ENCODE data around the gene VTI1A. TPM values are rescaled to one million over a fixed set of nuclear protein-coding genes. Genes with fewer than 3 reads are reported as not detected.

Gene VTI1A
- total and polyA plus RNA-seq, 2 of the 13 experiments (the other 11 are each of a cell fraction or from before 2014, with no cell fraction given): 11.7 to 32.7 TPM

DNA sequence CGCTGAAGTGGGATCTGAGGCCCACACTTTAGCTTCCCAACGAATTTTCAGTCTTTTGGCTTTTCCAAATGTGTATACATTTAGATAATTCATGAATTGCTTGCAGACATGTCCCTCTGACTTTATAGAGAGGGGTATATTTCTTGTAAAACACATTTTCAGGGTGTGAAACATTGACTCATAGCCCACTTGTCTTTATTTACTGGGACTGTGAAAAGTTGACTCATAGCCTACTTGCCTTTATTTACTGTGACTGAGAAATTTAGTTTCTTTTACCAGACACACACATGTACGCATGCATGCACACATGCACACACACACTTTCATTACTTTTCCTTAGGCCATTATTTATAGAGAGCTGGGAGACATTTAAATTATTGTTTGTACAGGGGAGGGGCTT is 79.1 kb downstream of the VTI1A start:
- H3K4me2 ChIP-seq (ENCODE audit: low read depth, low read length): no peak overlapping the region
- no peak for TF ChIP-seq NFAT5 (CRISPR knock-in tag; IDR thresholded peaks at IDR 0.05)
- TF ChIP-seq, protein P1, sequence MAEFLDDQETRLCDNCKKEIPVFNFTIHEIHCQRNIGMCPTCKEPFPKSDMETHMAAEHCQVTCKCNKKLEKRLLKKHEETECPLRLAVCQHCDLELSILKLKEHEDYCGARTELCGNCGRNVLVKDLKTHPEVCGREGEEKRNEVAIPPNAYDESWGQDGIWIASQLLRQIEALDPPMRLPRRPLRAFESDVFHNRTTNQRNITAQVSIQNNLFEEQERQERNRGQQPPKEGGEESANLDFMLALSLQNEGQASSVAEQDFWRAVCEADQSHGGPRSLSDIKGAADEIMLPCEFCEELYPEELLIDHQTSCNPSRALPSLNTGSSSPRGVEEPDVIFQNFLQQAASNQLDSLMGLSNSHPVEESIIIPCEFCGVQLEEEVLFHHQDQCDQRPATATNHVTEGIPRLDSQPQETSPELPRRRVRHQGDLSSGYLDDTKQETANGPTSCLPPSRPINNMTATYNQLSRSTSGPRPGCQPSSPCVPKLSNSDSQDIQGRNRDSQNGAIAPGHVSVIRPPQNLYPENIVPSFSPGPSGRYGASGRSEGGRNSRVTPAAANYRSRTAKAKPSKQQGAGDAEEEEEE (CRISPR knock-in tag; IDR thresholded peaks at IDR 0.05; ENCODE audit: borderline replicate concordance): no peak
- TF ChIP-seq ZNF773 (CRISPR knock-in tag; IDR thresholded peaks at IDR 0.05; ENCODE audit: borderline replicate concordance): no peak
- TF ChIP-seq RBM39 (IDR thresholded peaks at IDR 0.05; ENCODE audit: low read depth, low read length, poor library complexity, severe bottlenecking): no peak
- TF ChIP-seq ZNF616 (CRISPR knock-in tag; IDR thresholded peaks at IDR 0.05; ENCODE audit: low read depth): no peak
- no peak for TF ChIP-seq ELF1 (CRISPR knock-in tag; IDR thresholded peaks at IDR 0.05)
- no peak for TF ChIP-seq GTF2F1 (IDR thresholded peaks at IDR 0.05; ENCODE audit: low read length)
- TF ChIP-seq TBX3 (IDR thresholded peaks at IDR 0.05; ENCODE audit: borderline replicate concordance): no peak
- no peak for TF ChIP-seq KDM3A (CRISPR knock-in tag; IDR thresholded peaks at IDR 0.05; ENCODE audit: low read depth)
- no peak for TF ChIP-seq NBN (conservative IDR thresholded peaks at IDR 0.05)
- TF ChIP-seq, protein P2, sequence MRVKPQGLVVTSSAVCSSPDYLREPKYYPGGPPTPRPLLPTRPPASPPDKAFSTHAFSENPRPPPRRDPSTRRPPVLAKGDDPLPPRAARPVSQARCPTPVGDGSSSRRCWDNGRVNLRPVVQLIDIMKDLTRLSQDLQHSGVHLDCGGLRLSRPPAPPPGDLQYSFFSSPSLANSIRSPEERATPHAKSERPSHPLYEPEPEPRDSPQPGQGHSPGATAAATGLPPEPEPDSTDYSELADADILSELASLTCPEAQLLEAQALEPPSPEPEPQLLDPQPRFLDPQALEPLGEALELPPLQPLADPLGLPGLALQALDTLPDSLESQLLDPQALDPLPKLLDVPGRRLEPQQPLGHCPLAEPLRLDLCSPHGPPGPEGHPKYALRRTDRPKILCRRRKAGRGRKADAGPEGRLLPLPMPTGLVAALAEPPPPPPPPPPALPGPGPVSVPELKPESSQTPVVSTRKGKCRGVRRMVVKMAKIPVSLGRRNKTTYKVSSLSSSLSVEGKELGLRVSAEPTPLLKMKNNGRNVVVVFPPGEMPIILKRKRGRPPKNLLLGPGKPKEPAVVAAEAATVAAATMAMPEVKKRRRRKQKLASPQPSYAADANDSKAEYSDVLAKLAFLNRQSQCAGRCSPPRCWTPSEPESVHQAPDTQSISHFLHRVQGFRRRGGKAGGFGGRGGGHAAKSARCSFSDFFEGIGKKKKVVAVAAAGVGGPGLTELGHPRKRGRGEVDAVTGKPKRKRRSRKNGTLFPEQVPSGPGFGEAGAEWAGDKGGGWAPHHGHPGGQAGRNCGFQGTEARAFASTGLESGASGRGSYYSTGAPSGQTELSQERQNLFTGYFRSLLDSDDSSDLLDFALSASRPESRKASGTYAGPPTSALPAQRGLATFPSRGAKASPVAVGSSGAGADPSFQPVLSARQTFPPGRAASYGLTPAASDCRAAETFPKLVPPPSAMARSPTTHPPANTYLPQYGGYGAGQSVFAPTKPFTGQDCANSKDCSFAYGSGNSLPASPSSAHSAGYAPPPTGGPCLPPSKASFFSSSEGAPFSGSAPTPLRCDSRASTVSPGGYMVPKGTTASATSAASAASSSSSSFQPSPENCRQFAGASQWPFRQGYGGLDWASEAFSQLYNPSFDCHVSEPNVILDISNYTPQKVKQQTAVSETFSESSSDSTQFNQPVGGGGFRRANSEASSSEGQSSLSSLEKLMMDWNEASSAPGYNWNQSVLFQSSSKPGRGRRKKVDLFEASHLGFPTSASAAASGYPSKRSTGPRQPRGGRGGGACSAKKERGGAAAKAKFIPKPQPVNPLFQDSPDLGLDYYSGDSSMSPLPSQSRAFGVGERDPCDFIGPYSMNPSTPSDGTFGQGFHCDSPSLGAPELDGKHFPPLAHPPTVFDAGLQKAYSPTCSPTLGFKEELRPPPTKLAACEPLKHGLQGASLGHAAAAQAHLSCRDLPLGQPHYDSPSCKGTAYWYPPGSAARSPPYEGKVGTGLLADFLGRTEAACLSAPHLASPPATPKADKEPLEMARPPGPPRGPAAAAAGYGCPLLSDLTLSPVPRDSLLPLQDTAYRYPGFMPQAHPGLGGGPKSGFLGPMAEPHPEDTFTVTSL (CRISPR knock-in tag; IDR thresholded peaks at IDR 0.05; ENCODE audit: borderline replicate concordance): no peak
- no peak for TF ChIP-seq NFIC (IDR thresholded peaks at IDR 0.05; ENCODE audit: low read length)
- TF ChIP-seq RAD21 (CRISPR knock-in tag; IDR thresholded peaks at IDR 0.05): no peak

More for the DNA sequence above, 79.1 kb downstream of the VTI1A start:
- CTCF ChIA-PET (ENCODE audit: low intra/inter-chr PET ratio, low total read pairs): no interaction called here
- Histone ChIP-seq H3K4me1 (ENCODE audit: insufficient read depth, low read length) (no peaks in the 10 kb centered on the region), H3K36me3 (replicated peaks in 1 of 2; ENCODE audit: control insufficient read depth in 1 of 2, insufficient read depth in 2 of 2, low read length in 2 of 2) (peaks cover 0 to 2% of the 10 kb centered on the region in 2 experiments; a peak in 1 of 5 replicates), H3K9me3 (ENCODE audit: low read length) (no peaks in the 10 kb centered on the region), H2AFZ (ENCODE audit: low read length) (no peak overlapping the region), H3K4me3 (replicated peaks in 1 of 3; ENCODE audit: insufficient read depth in 1 of 3, low read depth in 2 of 3, low read length in 3 of 3) (no peak overlapping the region), H3K79me2 (ENCODE audit: insufficient read depth, low read length) (no peaks in the 10 kb centered on the region), H4K20me1 (ENCODE audit: insufficient read depth, low read length) (no peaks in the 10 kb centered on the region), H3K9ac (ENCODE audit: insufficient read depth, low read depth, low read length) (no peak overlapping the region), H3K27ac (ENCODE audit: extremely low read length, insufficient read depth, low read length) (no peak overlapping the region), H3K27me3 (ENCODE audit: control insufficient read depth in 1 of 2, insufficient read depth in 2 of 2, low read length in 2 of 2) (no peaks in the 10 kb centered on the region)
- DNase-seq (ENCODE audit: low spot score) (no peak), FAIRE-seq (no peak), ATAC-seq (no peak)
- intact Hi-C loops (cut with micrococcal nuclease; ENCODE audit: unreplicated experiment) (no loop called here), in situ Hi-C loops (cut with HindIII; ENCODE audit: extremely low pct_ligation_motif_present, low pct_unique_long_range_greater_than_20kb) (no loop called here)
- 91% methylated on average over 3 of the region's 3 CpGs for WGBS (ENCODE audit: low lambda C conversion rate)
- no TSS peak for BruUV-seq (replicated peaks)
- POLR2A ChIA-PET: no interaction called here

Data from HepG2 (cell line).